HFFc6 (cell line): ENCODE results near the gene AOPEP. TPM values are rescaled to one million over a fixed set of nuclear protein-coding genes. Genes with fewer than 3 reads are reported as not detected.

ENCODE experiments used
- DNase-seq: peaks from one replicate; pipeline ENCODE4 v3.0.0-alpha.2; 2018
- H3K27ac Mint-ChIP-seq: 2 replicates; pipeline ENCODE4 v1.8.0; 2020; ENCODE audit warnings: mild to moderate bottlenecking, mixed read lengths
- H3K27me3 Mint-ChIP-seq: 2 replicates; pipeline ENCODE4 v1.8.0; 2021; ENCODE audit warnings: mild to moderate bottlenecking, moderate library complexity, mixed read lengths; ENCODE audit not compliant: insufficient read depth
- H3K36me3 Mint-ChIP-seq: 2 replicates; pipeline ENCODE4 v1.8.0; 2021; ENCODE audit warnings: low read depth, mixed read lengths
- H3K4me1 Mint-ChIP-seq: 2 replicates; pipeline ENCODE4 v1.8.0; 2020; ENCODE audit warnings: low read depth, mixed read lengths
- H3K4me3 Mint-ChIP-seq: 2 replicates; pipeline ENCODE4 v1.8.0; 2020; ENCODE audit warnings: mild to moderate bottlenecking, moderate library complexity, mixed read lengths
- H3K9me3 Mint-ChIP-seq: 2 replicates; pipeline ENCODE4 v1.8.0; 2020; ENCODE audit warnings: mild to moderate bottlenecking, mixed read lengths
- CTCF ChIP-seq: fragments of 200-600 bp; sonication (generic); IDR thresholded peaks from 2 replicates; pipeline ENCODE4 v1.5.0; 2021; ENCODE audit warnings: antibody characterized with exemption, mild to moderate bottlenecking
- total RNA-seq, 6 experiments: library from RNA; stranded (reverse); fragmentation: NEBNext Ultra II Directional; extraction: Animal tissue kit (Norgen Biotek cat#: 25700); gene quantifications; 2 replicates in 1 of 6; 3 replicates in 5 of 6; pipeline ENCODE4 v1.2.3, GENCODE V29; 2021

The AOPEP gene
- total RNA-seq, 6 experiments from 2014 or later, result 32.2 to 46.6 (median 36.3) TPM

GRCh38 chr9:95040106-95040505 is 313.6 kb downstream of the AOPEP start:
- Mint-ChIP-seq H3K27ac (peak overlapping the region; percentile 42), H3K36me3 (peaks cover 48% of the 10 kb centered on the region), H3K4me3 (no peak overlapping the region), H3K4me1 (peaks cover 50% of the 10 kb centered on the region), H3K27me3 (peaks cover 7% of the 10 kb centered on the region), H3K9me3 (no peaks in the 10 kb centered on the region)
- DNase-seq, result no peak
- TF ChIP-seq CTCF, result no peak

- Mint-ChIP-seq H3K36me3 (peaks cover 26% of the 10 kb centered on the region), H3K9me3 (no peaks in the 10 kb centered on the region), H3K4me3 (no peak overlapping the region), H3K27me3 (peaks cover 6% of the 10 kb centered on the region), H3K4me1 (peaks cover 32% of the 10 kb centered on the region), H3K27ac (peak overlapping the region; percentile 33; the same call in 1 of the 2 replicates)
- no peak for TF ChIP-seq CTCF
- no peak for DNase-seq
Observed at GRCh38 chr9:95043826-95044225, 317.3 kb downstream of the AOPEP start.

DNA sequence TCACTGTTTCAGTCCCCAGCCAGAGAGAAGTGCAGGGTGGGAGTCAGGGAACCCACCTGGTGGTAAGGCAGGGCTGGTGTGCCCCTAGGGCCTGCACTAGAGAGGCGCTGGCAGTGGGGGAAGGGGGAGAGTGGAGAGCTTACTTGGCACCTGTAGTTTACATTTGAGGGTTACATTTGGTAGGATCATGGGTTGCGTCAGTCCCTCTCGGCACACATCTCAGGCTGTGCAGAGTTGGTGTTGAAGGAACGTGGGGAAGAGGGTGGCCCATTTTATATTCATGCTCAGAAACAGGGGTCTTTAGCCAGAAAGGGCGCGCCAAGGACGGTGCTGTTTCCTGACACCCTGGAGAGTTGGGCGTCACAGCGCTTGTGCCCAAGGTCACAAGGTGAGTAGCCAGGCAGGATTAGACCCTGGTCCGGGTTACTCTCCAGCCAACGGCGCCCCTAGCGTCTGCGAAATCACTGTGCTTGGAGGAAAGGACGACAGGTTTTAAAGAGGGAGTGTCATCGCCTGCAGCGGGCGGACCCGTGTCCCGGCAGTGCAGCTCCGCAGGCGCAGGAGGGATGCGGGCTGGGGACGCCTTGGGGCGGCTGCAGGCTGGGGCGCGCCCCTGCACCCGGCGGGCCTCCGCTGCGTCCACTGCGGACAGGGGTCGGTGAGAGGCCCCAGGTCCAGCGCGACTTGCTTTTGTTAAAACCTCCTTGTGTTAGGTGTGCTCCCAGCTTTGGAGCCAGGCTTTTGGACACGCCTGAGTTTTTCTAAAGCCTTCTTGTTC is 318.4 kb downstream of the AOPEP start:
- Mint-ChIP-seq H3K4me1 (peaks cover 40% of the 10 kb centered on the region), H3K27me3 (peaks cover 6% of the 10 kb centered on the region), H3K9me3 (no peaks in the 10 kb centered on the region), H3K4me3 (no peak overlapping the region; the same call in 1 of the 2 replicates), H3K27ac (no peak overlapping the region), H3K36me3 (peaks cover 29% of the 10 kb centered on the region)
- no peak for DNase-seq
- TF ChIP-seq CTCF, result no peak

- Mint-ChIP-seq H3K4me1 (peaks cover 43% of the 10 kb centered on the region), H3K27ac (no peak overlapping the region), H3K4me3 (no peak overlapping the region), H3K9me3 (no peaks in the 10 kb centered on the region), H3K27me3 (peaks cover 6% of the 10 kb centered on the region), H3K36me3 (peaks cover 32% of the 10 kb centered on the region)
- TF ChIP-seq CTCF, result no peak
- DNase-seq, result no peak
Observed at GRCh38 chr9:95045751-95046150, 319.3 kb downstream of the AOPEP start.

DNA sequence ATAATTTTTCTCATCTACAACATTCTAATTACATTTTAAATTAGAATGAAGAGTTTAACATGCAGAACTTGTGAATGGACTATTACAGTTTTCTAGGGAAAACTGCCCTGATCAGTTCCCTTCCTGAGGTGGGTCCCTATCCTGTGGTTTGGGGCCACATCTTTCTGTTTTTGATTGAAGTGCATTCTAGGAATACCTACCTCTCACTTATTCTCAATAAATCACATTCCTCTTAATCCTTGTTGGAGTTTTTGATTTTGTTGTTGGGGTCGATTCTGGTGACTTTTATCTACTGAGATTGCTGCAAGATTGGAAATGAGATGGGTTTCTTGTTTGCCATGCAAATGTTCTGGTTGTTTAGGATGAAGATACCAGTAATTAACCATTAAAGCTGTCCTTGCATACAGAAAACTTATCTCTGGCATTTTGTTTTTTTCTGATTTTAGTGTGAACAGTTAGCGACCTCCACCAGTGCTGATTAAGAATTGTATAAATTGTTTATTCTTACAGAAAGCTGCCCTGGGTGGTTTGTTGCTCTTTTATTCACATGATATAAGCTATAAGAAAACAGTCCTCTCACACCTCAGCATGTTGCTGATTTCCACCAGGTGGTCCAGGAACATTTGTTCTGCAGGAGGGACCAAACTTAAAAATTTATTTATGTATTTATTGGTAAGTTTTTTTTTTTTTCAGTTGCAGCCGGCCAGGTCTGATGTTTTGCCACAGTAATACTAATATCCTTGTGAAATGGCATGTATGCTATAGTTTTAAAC is 321.1 kb downstream of the AOPEP start:
- H3K27ac Mint-ChIP-seq, result peak overlapping the region; percentile 77
- H3K4me1 Mint-ChIP-seq, result peaks cover 40% of the 10 kb centered on the region
- TF ChIP-seq CTCF, result no peak

More for the DNA sequence above, 321.1 kb downstream of the AOPEP start:
- no peak for DNase-seq
- no peaks in the 10 kb centered on the region for H3K9me3 Mint-ChIP-seq
- H3K4me3 Mint-ChIP-seq, result peak overlapping the region; percentile 74
- peaks cover 3% of the 10 kb centered on the region for H3K27me3 Mint-ChIP-seq
- peaks cover 34% of the 10 kb centered on the region for H3K36me3 Mint-ChIP-seq
